ENCODE data around the gene PID1.

GRCh38 chr2:229022071-229022470 is 249.0 kb downstream of the PID1 start:
- TF ChIP-seq CTCF (IDR thresholded peaks at IDR 0.05) (no peak), POLR2A (IDR thresholded peaks at IDR 0.05) (no peak)
